Neuron (in vitro differentiated cells): ENCODE results near the gene TECPR2.

ENCODE experiments used
- H2AFZ ChIP-seq: one replicate; pipeline ENCODE4 v1.6.1; 2013; ENCODE audit warnings: low read depth, mild to moderate bottlenecking, inconsistent platforms, low read length, moderate library complexity
- H3K27me3 ChIP-seq: one replicate; pipeline ENCODE4 v1.6.1; 2013; ENCODE audit warnings: low read length; ENCODE audit not compliant: insufficient read depth
- H3K36me3 ChIP-seq: one replicate; pipeline ENCODE4 v1.6.1; 2013; ENCODE audit warnings: low read length; ENCODE audit not compliant: insufficient read depth
- H3K4me1 ChIP-seq: one replicate; pipeline ENCODE4 v1.6.1; 2013; ENCODE audit warnings: low read length; ENCODE audit not compliant: insufficient read depth
- H3K4me3 ChIP-seq: 2 replicates; pipeline ENCODE4 v1.5.1; 2013; ENCODE audit warnings: mild to moderate bottlenecking, low read length, moderate library complexity
- H3K9me3 ChIP-seq: one replicate; pipeline ENCODE4 v1.6.1; 2013; ENCODE audit warnings: low read length

TECPR2 gene

DNA sequence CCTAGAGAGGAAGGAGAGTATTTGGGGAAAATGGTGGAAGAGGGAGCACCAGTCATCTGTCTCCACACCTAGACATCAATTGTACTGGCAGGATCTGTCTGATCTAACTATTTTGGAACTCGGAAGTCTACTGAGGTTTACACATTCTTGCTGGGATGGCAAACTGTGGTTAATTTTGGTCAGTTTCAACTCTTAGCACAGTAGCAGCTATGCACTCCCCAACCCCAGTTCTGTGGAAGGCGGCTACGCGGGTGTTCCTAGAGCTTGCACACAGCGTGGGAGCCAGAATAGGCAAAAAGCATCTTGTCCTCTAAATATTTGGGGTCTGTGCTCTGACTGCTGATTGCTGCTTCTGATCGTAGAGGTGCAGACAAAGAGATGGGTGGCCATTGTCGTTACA is 33.8 kb downstream of the TECPR2 start:
- Histone ChIP-seq H3K4me1 (no peaks in the 10 kb centered on the region), H3K36me3 (peaks cover 4% of the 10 kb centered on the region), H2AFZ (no peak overlapping the region), H3K9me3 (peaks cover 17% of the 10 kb centered on the region), H3K27me3 (no peaks in the 10 kb centered on the region), H3K4me3 (no peak overlapping the region)

GRCh38 chr14:102403028-102403427 is 40.3 kb downstream of the TECPR2 start:
- no peak overlapping the region for H2AFZ ChIP-seq
- H3K4me1 ChIP-seq = no peaks in the 10 kb centered on the region
- H3K36me3 ChIP-seq = peaks cover under 1% of the 10 kb centered on the region
- no peaks in the 10 kb centered on the region for H3K27me3 ChIP-seq
- H3K9me3 ChIP-seq = peaks cover 23% of the 10 kb centered on the region
- H3K4me3 ChIP-seq = no peak overlapping the region

DNA sequence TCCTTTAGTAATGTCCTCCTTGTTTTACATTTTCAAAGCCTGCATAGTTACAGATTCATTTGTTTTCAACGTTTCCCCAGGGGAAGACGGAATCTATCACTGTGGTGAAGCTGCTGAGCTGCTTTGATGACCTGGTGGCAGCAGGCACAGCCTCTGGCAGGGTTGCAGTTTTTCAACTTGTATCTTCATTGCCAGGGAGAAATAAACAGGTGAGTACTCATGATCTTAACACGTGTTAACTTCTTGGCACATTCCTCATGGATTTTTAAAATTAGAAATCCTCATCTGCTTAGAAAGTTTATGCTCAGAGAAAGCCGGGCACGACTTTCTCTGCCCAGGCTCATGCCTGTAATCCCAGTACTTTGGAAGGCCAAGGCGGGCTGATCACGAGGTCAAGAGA is 44.5 kb downstream of the TECPR2 start:
- H2AFZ ChIP-seq = no peak overlapping the region
- no peaks in the 10 kb centered on the region for H3K27me3 ChIP-seq
- peaks cover 9% of the 10 kb centered on the region for H3K9me3 ChIP-seq
- H3K4me1 ChIP-seq = no peaks in the 10 kb centered on the region
- H3K36me3 ChIP-seq = peaks cover 10% of the 10 kb centered on the region
- H3K4me3 ChIP-seq = no peak overlapping the region

DNA sequence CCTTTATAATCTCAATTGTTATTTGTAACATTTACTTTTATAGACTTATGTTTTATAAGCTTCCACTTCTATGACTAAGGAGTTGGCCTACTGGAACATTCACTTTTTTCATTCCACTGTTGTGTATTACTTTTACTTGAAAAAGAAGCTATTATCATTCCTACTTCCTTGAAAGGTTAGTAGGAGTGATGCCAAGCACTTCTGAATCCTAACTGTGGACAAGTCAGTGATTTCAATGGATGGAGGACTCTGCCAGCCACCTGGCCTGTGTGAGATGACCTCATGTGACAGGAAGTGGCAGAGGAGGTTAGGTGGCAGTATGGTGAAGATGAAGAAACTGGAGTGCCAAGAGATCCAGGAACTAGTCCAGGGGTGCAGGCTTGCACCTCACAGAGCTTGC is 46.0 kb downstream of the TECPR2 start:
- peaks cover 10% of the 10 kb centered on the region for H3K36me3 ChIP-seq
- no peaks in the 10 kb centered on the region for H3K9me3 ChIP-seq
- H2AFZ ChIP-seq = no peak overlapping the region
- no peak overlapping the region for H3K4me3 ChIP-seq
- H3K27me3 ChIP-seq = no peaks in the 10 kb centered on the region
- no peaks in the 10 kb centered on the region for H3K4me1 ChIP-seq

GRCh38 chr14:102415671-102416070 is 52.9 kb downstream of the TECPR2 start:
- Histone ChIP-seq H2AFZ (no peak overlapping the region), H3K27me3 (no peaks in the 10 kb centered on the region), H3K36me3 (peaks cover 4% of the 10 kb centered on the region), H3K4me1 (peaks cover 8% of the 10 kb centered on the region), H3K9me3 (no peaks in the 10 kb centered on the region), H3K4me3 (no peak overlapping the region)

- H3K27me3 ChIP-seq = no peaks in the 10 kb centered on the region
Observed at GRCh38 chr14:102417001-102417431, 54.3 kb downstream of the TECPR2 start.

DNA sequence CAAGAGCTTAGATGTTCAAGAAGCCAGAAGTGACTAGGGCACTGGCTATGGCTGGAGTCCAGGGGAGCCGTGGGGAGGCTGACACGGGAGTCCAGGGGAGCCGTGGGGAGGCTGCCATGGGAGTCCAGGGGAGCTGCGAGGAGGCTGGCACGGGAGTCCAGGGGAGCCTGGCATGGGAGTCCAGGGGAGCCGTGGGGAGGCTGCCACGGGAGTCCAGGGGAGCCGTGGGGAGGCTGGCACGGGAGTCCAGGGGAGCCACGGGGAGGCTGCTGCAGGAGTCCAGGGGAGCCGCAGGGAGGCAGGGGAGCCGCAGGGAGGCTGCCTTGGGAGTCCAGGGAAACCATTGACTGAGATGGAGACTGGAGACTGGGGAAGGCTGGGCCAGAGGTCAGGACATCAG is 54.9 kb downstream of the TECPR2 start:
- no peaks in the 10 kb centered on the region for H3K27me3 ChIP-seq
- H2AFZ ChIP-seq = no peak overlapping the region
- peaks cover 8% of the 10 kb centered on the region for H3K4me1 ChIP-seq
- no peak overlapping the region for H3K4me3 ChIP-seq
- H3K9me3 ChIP-seq = no peaks in the 10 kb centered on the region
- H3K36me3 ChIP-seq = peaks cover 4% of the 10 kb centered on the region

More at GRCh38 chr14:102417001-102417431, 54.3 kb downstream of the TECPR2 start:
- peaks cover 8% of the 10 kb centered on the region for H3K4me1 ChIP-seq
- peaks cover 4% of the 10 kb centered on the region for H3K36me3 ChIP-seq
- no peaks in the 10 kb centered on the region for H3K9me3 ChIP-seq
- no peak overlapping the region for H3K4me3 ChIP-seq
- H2AFZ ChIP-seq = no peak overlapping the region

GRCh38 chr14:102418169-102418852 is 55.6 kb downstream of the TECPR2 start:
- Histone ChIP-seq H2AFZ (no peak overlapping the region), H3K9me3 (no peaks in the 10 kb centered on the region), H3K27me3 (no peaks in the 10 kb centered on the region), H3K4me3 (no peak overlapping the region), H3K4me1 (peaks cover 8% of the 10 kb centered on the region), H3K36me3 (peaks cover 4% of the 10 kb centered on the region)

GRCh38 chr14:102418853-102419240 is 56.1 kb downstream of the TECPR2 start:
- peaks cover 5% of the 10 kb centered on the region for H3K36me3 ChIP-seq
- peaks cover 8% of the 10 kb centered on the region for H3K4me1 ChIP-seq
- H3K4me3 ChIP-seq = no peak overlapping the region
- H3K9me3 ChIP-seq = no peaks in the 10 kb centered on the region
- no peaks in the 10 kb centered on the region for H3K27me3 ChIP-seq
- no peak overlapping the region for H2AFZ ChIP-seq

DNA sequence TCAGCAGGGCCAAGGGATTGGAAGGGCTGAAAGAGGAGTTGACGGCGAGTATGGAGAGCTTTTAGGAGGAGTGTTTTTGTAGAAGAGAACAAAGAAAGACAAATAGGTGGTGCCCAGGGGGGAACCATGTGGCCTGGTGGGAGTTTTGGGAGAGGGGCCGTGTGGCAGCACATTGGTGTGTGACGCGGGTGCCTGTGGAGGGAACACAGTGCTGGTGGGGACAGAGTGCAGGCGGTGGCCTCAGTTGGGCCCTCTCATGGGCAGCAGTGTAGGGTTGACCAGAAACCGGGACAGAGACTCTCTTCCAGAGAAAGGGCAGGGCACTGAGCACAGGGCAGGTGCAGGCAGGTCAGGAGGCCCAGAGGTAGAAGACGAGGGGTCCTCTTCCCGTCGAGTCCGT is 56.5 kb downstream of the TECPR2 start:
- Histone ChIP-seq H3K36me3 (peaks cover 7% of the 10 kb centered on the region), H3K4me3 (no peak overlapping the region), H3K4me1 (peaks cover 8% of the 10 kb centered on the region), H3K9me3 (no peaks in the 10 kb centered on the region), H2AFZ (no peak overlapping the region), H3K27me3 (no peaks in the 10 kb centered on the region)

GRCh38 chr14:102419716-102420115 is 57.0 kb downstream of the TECPR2 start:
- Histone ChIP-seq H3K36me3 (peaks cover 5% of the 10 kb centered on the region), H3K27me3 (no peaks in the 10 kb centered on the region), H3K9me3 (no peaks in the 10 kb centered on the region), H3K4me1 (peaks cover 8% of the 10 kb centered on the region), H2AFZ (no peak overlapping the region), H3K4me3 (no peak overlapping the region)

DNA sequence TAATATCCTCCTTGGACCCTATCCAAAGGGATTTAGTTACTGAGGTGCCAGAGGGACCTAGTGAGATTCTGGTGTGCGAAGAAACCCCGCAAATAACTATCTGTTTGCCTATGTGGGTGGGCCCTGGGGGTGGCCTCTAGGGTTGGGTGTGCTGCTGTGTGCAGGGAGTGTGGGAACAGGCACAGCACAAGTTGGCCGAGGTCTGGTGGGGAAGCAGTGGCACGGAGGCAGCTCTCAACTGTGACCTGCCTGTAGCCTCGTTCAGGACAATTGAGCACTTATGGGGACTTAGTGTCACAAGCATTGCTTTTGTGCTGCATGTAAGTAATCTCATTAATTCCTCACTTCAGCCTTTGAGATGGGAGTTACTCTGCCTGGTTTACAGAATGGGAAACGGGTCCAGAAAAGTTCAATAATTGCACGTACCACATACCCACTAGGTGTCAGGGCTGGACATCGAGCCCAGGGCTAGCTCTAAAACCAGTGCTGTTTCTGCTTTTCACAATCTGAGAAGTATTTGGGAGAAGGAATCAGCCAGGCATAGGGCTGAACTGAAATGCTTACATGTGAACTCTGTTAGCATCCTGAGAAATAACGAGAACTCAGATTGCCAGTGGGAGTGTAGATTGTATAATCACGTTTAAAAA is 58.8 kb downstream of the TECPR2 start:
- peaks cover 8% of the 10 kb centered on the region for H3K4me1 ChIP-seq
- no peaks in the 10 kb centered on the region for H3K9me3 ChIP-seq
- peaks cover 5% of the 10 kb centered on the region for H3K36me3 ChIP-seq
- H3K4me3 ChIP-seq = no peak overlapping the region
- no peak overlapping the region for H2AFZ ChIP-seq
- no peaks in the 10 kb centered on the region for H3K27me3 ChIP-seq

DNA sequence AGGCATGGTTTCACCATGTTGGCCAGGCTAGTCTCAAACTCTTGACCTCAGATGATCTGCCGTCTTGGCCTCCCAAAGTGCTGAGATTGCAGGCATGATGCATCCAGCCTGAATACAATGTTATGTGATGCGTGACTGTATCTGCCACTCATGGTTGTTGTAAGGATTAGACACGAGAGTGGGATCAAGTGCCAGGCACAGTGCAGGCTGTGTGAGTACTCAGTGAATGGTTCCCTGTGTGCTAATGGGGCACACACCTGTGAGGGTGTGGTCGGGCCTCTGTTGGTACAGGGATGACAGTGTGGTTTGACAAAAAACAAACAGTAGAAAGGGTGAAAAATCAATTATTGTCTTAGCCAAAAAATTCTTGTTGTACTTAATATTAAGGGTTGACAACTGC is 61.8 kb downstream of the TECPR2 start:
- no peaks in the 10 kb centered on the region for H3K9me3 ChIP-seq
- H2AFZ ChIP-seq = no peak overlapping the region
- no peaks in the 10 kb centered on the region for H3K27me3 ChIP-seq
- no peak overlapping the region for H3K4me3 ChIP-seq
- peaks cover 16% of the 10 kb centered on the region for H3K36me3 ChIP-seq
- no peaks in the 10 kb centered on the region for H3K4me1 ChIP-seq
